K562 (cell line): ENCODE results near the gene TRIM25. TPM values are rescaled to one million over a fixed set of nuclear protein-coding genes. Genes with fewer than 3 reads are reported as not detected.

Source experiments
- ATF7 ChIP-seq: fragments of 450-650 bp; IDR thresholded peaks from 2 replicates; pipeline ENCODE4 v1.7.1; 2014; ENCODE audit warnings: mild to moderate bottlenecking, moderate library complexity
- OTX1 ChIP-seq: fragments of 450-650 bp; formaldehyde crosslinking; IDR thresholded peaks from 2 replicates; pipeline ENCODE4 v1.4.0; 2022; ENCODE audit warnings: mild to moderate bottlenecking
- POLR2A ChIP-seq: fragments of 450-650 bp; conservative IDR thresholded peaks from 2 replicates; pipeline ENCODE4 v1.6.1; 2016
- PREB ChIP-seq: sonication (generic); formaldehyde crosslinking; IDR thresholded peaks from 2 replicates; pipeline ENCODE4 v1.8.1; 2023; ENCODE audit warnings: mild to moderate bottlenecking, missing genetic modification reagents
- SMAD4 ChIP-seq: fragments of 250-450 bp; sonication (Bioruptor Pico); conservative IDR thresholded peaks from 2 replicates; pipeline ENCODE4 v1.8.0; 2021; ENCODE audit warnings: inconsistent platforms, mild to moderate bottlenecking, moderate library complexity
- SUPT5H ChIP-seq: fragments of 450-650 bp; IDR thresholded peaks from 2 replicates; pipeline ENCODE4 v1.6.1; 2016
- ZNF121 ChIP-seq: sonication (generic); formaldehyde crosslinking; conservative IDR thresholded peaks from 2 replicates; pipeline ENCODE4 v1.8.0; 2022; ENCODE audit warnings: missing genetic modification reagents
- ZNF174 ChIP-seq: fragments of 250-450 bp; sonication (Bioruptor Pico); IDR thresholded peaks from 2 replicates; pipeline ENCODE4 v1.4.0; 2020; ENCODE audit warnings: mild to moderate bottlenecking
- ZNF318 ChIP-seq, 2 experiments: fragments of 450-650 bp; IDR thresholded peaks; 2 replicates each; pipeline ENCODE4 v1.6.1; 2016; ENCODE audit warnings: mild to moderate bottlenecking in 2 of 2, borderline replicate concordance in 1 of 2, low read depth in 1 of 2, moderate library complexity in 1 of 2
- ZNF354B ChIP-seq: fragments of 250-450 bp; sonication (Bioruptor Pico); IDR thresholded peaks from 2 replicates; pipeline ENCODE4 v1.4.0; 2020
- ZNF518B ChIP-seq: fragments of 250-450 bp; sonication (Bioruptor Pico); IDR thresholded peaks from 2 replicates; pipeline ENCODE4 v1.5.0; 2021; ENCODE audit warnings: mild to moderate bottlenecking, moderate library complexity
- polyA plus RNA-seq, 8 experiments: library from polyadenylated mRNA; depleted of rRNA in 4 of 8; stranded (reverse) in 5 of 8; unstranded in 3 of 8; fragments of >200 nt; fragmentation: Nextera tagmentation in 2 of 8; fragmentation: Illumina TruSeq in 1 of 8; extraction: Ambion mirVana in 2 of 8; extraction: Trizol in 1 of 8; gene quantifications; 2 replicates each; pipeline versions ENCODE4 v1.2.1 to v1.2.3, GENCODE V29; 2011 to 2014; ENCODE audit warnings: inconsistent platforms in 1 of 8, missing spikeins in 1 of 8
- total RNA-seq, 7 experiments: library from RNA; depleted of rRNA in 6 of 7; stranded (reverse); fragments of >200 nt in 6 of 7; fragmentation: Illumina TruSeq in 2 of 7; extraction: Trizol in 2 of 7; gene quantifications; 2 replicates each; pipeline versions ENCODE4 v1.2.1 to v1.2.3, GENCODE V29; 2011 to 2021; ENCODE audit warnings: low replicate concordance in 1 of 7
- TF ChIP-seq, protein P1 (sequence below), 2 experiments: fragments of 450-650 bp; IDR thresholded peaks; 2 replicates each; pipeline ENCODE4 v1.6.1; 2016

TRIM25 gene
- total and polyA plus RNA-seq, 9 of the 15 experiments (the other 6 are each of a cell fraction or from before 2014, with no cell fraction given) = 5.9 to 49.5 (median 24.5) TPM

- TF ChIP-seq, protein P1, sequence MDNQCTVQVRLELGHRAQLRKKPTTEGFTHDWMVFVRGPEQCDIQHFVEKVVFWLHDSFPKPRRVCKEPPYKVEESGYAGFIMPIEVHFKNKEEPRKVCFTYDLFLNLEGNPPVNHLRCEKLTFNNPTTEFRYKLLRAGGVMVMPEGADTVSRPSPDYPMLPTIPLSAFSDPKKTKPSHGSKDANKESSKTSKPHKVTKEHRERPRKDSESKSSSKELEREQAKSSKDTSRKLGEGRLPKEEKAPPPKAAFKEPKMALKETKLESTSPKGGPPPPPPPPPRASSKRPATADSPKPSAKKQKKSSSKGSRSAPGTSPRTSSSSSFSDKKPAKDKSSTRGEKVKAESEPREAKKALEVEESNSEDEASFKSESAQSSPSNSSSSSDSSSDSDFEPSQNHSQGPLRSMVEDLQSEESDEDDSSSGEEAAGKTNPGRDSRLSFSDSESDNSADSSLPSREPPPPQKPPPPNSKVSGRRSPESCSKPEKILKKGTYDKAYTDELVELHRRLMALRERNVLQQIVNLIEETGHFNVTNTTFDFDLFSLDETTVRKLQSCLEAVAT (IDR thresholded peaks at IDR 0.05) = no peak
- no peak for TF ChIP-seq ZNF174 (CRISPR knock-in tag)
- TF ChIP-seq ZNF121 (CRISPR knock-in tag) = no peak
- TF ChIP-seq ZNF518B (CRISPR knock-in tag) = no peak
- TF ChIP-seq SMAD4 = peak; percentile 78
- TF ChIP-seq ZNF318 (IDR thresholded peaks at IDR 0.05; ENCODE audit: borderline replicate concordance in 1 of 2, low read depth in 1 of 2) = no peak
- peak; percentile 48; the same call in 1 of the 2 replicates for TF ChIP-seq PREB
- TF ChIP-seq OTX1 (CRISPR knock-in tag) = no peak
- peak; percentile 90 for TF ChIP-seq SUPT5H
- peak; percentile 93 for TF ChIP-seq POLR2A
- TF ChIP-seq ATF7 = peak; percentile 77
- no peak for TF ChIP-seq ZNF354B (CRISPR knock-in tag)
Measured at GRCh38 chr17:56960596-56961538, 47.0 kb upstream of the TRIM25 start, which contains the start of gene COIL (continued).
